Fibroblast of mammary gland (primary cell): ENCODE results near the gene INHBB.

Experiments used
- DNase-seq: peaks from one replicate; pipeline ENCODE4 v3.0.0-alpha.2; 2010; ENCODE audit warnings: low read depth
- H3K4me3 ChIP-seq: 2 replicates; pipeline ENCODE4 v1.5.1; 2011; ENCODE audit warnings: low read depth, mild to moderate bottlenecking, low read length, moderate library complexity; ENCODE audit not compliant: control insufficient read depth
- TF ChIP-seq, protein P1 (sequence below): conservative IDR thresholded peaks from 2 replicates; pipeline ENCODE4 v1.5.1; 2011; ENCODE audit warnings: low read depth, low read length, inconsistent platforms; ENCODE audit not compliant: control insufficient read depth, insufficient read depth

Gene INHBB

DNA sequence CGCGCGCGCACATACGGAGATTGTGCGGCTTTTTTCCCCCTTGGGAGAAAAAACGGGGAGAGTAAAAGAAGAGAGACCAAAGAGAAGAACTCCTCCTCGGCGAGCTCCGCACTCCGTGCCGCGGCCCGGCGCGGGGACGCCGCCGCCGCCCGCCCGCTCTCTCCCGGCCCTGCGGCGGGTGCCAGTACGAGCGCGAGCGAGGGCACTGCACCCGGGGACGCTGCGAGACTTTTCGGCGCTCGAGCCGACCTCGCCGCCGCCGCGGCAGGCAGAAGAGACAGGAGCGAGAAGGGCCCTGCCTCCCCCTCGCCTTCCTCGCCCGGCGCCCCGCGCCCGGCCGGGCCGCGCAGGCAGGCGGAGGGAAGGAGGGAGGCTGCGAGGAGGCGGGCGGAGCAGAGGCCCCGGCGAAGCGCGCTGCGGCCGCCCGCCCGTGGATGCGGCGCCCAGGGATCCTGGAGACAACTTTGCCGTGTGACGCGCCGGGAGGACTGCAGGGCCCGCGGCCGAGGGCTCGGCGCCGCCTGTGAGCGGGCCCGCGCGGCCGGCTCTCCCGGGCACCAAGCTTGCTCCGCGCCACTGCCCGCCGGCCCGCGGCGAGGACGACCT is 857 bp upstream of the INHBB start:
- DNase-seq, result no peak
- TF ChIP-seq, protein P1, sequence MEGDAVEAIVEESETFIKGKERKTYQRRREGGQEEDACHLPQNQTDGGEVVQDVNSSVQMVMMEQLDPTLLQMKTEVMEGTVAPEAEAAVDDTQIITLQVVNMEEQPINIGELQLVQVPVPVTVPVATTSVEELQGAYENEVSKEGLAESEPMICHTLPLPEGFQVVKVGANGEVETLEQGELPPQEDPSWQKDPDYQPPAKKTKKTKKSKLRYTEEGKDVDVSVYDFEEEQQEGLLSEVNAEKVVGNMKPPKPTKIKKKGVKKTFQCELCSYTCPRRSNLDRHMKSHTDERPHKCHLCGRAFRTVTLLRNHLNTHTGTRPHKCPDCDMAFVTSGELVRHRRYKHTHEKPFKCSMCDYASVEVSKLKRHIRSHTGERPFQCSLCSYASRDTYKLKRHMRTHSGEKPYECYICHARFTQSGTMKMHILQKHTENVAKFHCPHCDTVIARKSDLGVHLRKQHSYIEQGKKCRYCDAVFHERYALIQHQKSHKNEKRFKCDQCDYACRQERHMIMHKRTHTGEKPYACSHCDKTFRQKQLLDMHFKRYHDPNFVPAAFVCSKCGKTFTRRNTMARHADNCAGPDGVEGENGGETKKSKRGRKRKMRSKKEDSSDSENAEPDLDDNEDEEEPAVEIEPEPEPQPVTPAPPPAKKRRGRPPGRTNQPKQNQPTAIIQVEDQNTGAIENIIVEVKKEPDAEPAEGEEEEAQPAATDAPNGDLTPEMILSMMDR, result no peak
- H3K4me3 ChIP-seq, result no peak overlapping the region

DNA sequence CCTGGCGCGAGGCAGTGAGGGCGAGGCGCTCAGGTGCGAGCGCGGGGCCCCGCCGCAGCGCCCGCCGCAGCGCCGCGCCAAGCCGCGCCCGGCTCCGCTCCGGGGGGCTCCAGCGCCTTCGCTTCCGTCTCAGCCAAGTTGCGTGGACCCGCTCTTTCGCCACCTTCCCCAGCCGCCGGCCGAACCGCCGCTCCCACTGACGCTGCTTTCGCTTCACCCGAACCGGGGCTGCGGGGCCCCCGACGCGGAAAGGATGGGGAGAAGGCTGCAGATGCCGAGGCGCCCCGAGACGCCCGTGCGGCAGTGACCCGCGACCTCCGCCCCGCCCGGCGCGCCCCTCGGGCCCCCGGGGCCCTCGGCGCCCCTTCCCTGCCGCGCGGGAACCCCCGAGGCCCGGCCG is 328 bp upstream of the INHBB start:
- DNase-seq, result no peak
- TF ChIP-seq, protein P1, result no peak
- no peak overlapping the region for H3K4me3 ChIP-seq

GRCh38 chr2:120346667-120347358 is 877 bp downstream of the INHBB start:
- TF ChIP-seq, protein P1, result no peak
- peak; percentile 54 for DNase-seq
- no peak overlapping the region for H3K4me3 ChIP-seq

- TF ChIP-seq, protein P1, result no peak
Observed at GRCh38 chr2:120347396-120348060, 1.6 kb downstream of the INHBB start.

DNA sequence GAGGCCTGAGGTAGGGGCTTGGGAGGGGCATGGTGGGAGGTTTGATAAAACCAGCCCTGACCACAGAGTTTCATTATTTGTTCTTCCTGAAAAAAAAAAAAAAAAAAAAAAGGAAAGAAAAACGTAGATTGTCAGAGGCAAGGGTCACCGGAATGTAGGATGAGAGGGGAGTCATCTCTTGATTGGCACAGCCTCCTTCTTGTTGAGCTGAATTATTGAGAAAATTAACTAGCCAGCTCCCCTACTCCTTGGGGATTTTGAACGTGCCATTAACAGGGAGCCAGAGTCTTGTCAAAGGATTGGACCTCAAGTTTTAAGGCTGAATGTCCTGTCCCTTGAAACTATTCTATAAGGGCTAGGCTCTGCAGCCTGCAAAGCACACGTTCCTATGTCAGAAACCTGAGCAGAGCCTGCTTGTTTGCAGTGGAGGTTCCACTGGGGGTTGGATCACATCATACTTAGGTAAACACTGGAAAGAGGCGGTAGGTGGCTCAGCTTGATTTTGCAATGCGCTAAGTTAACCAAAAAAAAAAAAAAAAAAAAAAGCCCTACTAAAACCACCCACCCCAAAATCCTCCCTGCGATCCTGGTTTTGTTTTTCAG is 2.3 kb downstream of the INHBB start:
- no peak overlapping the region for H3K4me3 ChIP-seq
- DNase-seq, result no peak
- TF ChIP-seq, protein P1, result no peak

More at GRCh38 chr2:120347396-120348060, 1.6 kb downstream of the INHBB start:
- no peak for DNase-seq
- no peak overlapping the region for H3K4me3 ChIP-seq

DNA sequence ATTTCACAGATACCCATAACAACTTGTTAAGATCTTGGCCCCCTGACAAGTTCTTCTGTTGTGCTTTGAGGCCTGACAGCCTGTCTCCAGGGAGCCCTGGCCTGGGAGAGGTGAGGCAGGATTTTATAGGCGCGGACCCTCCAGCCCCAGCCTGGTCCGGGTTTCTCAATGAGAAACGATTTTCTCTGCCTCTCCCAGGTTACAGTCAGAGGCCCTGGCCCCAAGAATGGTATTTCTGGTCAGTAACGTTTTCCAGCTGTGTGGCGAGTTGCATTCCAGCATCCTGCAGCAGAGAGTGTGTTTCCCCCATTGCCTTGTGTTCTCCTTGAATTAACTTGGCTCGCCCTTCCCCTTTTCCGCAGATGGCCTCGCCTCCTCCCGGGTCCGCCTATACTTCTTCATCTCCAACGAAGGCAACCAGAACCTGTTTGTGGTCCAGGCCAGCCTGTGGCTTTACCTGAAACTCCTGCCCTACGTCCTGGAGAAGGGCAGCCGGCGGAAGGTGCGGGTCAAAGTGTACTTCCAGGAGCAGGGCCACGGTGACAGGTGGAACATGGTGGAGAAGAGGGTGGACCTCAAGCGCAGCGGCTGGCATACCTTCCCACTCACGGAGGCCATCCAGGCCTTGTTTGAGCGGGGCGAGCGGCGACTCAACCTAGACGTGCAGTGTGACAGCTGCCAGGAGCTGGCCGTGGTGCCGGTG is 3.0 kb downstream of the INHBB start:
- H3K4me3 ChIP-seq, result no peak overlapping the region
- TF ChIP-seq, protein P1, result no peak
- DNase-seq, result no peak
